WTC11 (cell line): ENCODE data around the gene PRKCE. TPM values are rescaled to one million over a fixed set of nuclear protein-coding genes. Genes with fewer than 3 reads are reported as not detected.

ENCODE experiments used
- ATAC-seq: fragments of 200-7000 bp; cut with Tn5 transposase; 2 replicates; pipeline ENCODE4 v1.10.0; 2021; ENCODE audit warnings: mild to moderate bottlenecking, moderate library complexity
- CTCF ChIA-PET: fragments of 300-600 bp; sonication (Branson Sonifier 250); formaldehyde crosslinking; loops from one replicate; lab custom pipeline; 2021; ENCODE audit warnings: antibody characterized with exemption; lab: Charles Lee
- POLR2A ChIA-PET: fragments of 350-600 bp; sonication (Branson Sonifier 250); formaldehyde crosslinking; loops from one replicate; lab custom pipeline; 2021; ENCODE audit warnings: antibody characterized with exemption; lab: Charles Lee
- DNase-seq: peaks from one replicate; pipeline ENCODE4 v3.0.0; 2021; ENCODE audit warnings: low spot score
- H3K27ac Mint-ChIP-seq: 2 replicates; pipeline ENCODE4 v1.8.0; 2021; ENCODE audit warnings: mixed read lengths
- H3K27me3 Mint-ChIP-seq: 2 replicates; pipeline ENCODE4 v1.8.0; 2021; ENCODE audit warnings: low read depth, mild to moderate bottlenecking, moderate library complexity, mixed read lengths
- H3K36me3 Mint-ChIP-seq: 2 replicates; pipeline ENCODE4 v1.8.0; 2021; ENCODE audit warnings: mixed read lengths
- H3K4me1 Mint-ChIP-seq: 2 replicates; pipeline ENCODE4 v1.8.0; 2022; ENCODE audit warnings: mixed read lengths
- H3K4me3 Mint-ChIP-seq: 2 replicates; pipeline ENCODE4 v1.8.0; 2021; ENCODE audit warnings: mild to moderate bottlenecking, moderate library complexity, mixed read lengths
- H3K9me3 Mint-ChIP-seq: 2 replicates; pipeline ENCODE4 v1.8.0; 2021; ENCODE audit warnings: mixed read lengths
- ARID4B ChIP-seq: sonication (generic); formaldehyde crosslinking; IDR thresholded peaks from 2 replicates; pipeline ENCODE4 v1.8.0; 2023; ENCODE audit warnings: missing genetic modification reagents, mild to moderate bottlenecking, borderline replicate concordance
- CREB1 ChIP-seq: sonication (generic); formaldehyde crosslinking; IDR thresholded peaks from 2 replicates; pipeline ENCODE4 v1.8.0; 2023; ENCODE audit warnings: mild to moderate bottlenecking, missing genetic modification reagents
- E2F4 ChIP-seq: sonication (generic); formaldehyde crosslinking; IDR thresholded peaks from 2 replicates; pipeline ENCODE4 v1.8.1; 2022; ENCODE audit warnings: low read depth, mild to moderate bottlenecking, moderate library complexity, missing genetic modification reagents, borderline replicate concordance
- EMX1 ChIP-seq: fragments of 250-450 bp; sonication (Bioruptor Pico); IDR thresholded peaks from 2 replicates; pipeline ENCODE4 v1.8.0; 2021; ENCODE audit warnings: mild to moderate bottlenecking
- FOXP1 ChIP-seq: sonication (generic); formaldehyde crosslinking; IDR thresholded peaks from 2 replicates; pipeline ENCODE4 v1.8.0; 2022; ENCODE audit warnings: missing genetic modification reagents, mild to moderate bottlenecking, moderate library complexity, borderline replicate concordance
- KAT7 ChIP-seq: sonication (generic); formaldehyde crosslinking; IDR thresholded peaks from 2 replicates; pipeline ENCODE4 v1.8.1; 2023; ENCODE audit warnings: missing genetic modification reagents, mild to moderate bottlenecking, borderline replicate concordance
- MLX ChIP-seq: sonication (generic); formaldehyde crosslinking; IDR thresholded peaks from 2 replicates; pipeline ENCODE4 v1.8.1; 2023; ENCODE audit warnings: mild to moderate bottlenecking, missing genetic modification reagents, moderate library complexity
- TEAD1 ChIP-seq: sonication (generic); formaldehyde crosslinking; IDR thresholded peaks from 2 replicates; pipeline ENCODE4 v1.8.0; 2022; ENCODE audit warnings: mild to moderate bottlenecking, missing genetic modification reagents
- USF2 ChIP-seq: sonication (generic); formaldehyde crosslinking; IDR thresholded peaks from 2 replicates; pipeline ENCODE4 v1.8.1; 2023; ENCODE audit warnings: mild to moderate bottlenecking, missing genetic modification reagents, moderate library complexity
- ZNF317 ChIP-seq: sonication (generic); formaldehyde crosslinking; IDR thresholded peaks from 2 replicates; pipeline ENCODE4 v1.8.1; 2023; ENCODE audit warnings: low read depth, mild to moderate bottlenecking, moderate library complexity, missing genetic modification reagents, borderline replicate concordance
- ZNF512 ChIP-seq: sonication (generic); formaldehyde crosslinking; IDR thresholded peaks from 2 replicates; pipeline ENCODE4 v1.8.1; 2022; ENCODE audit warnings: missing genetic modification reagents, borderline replicate concordance
- ZNF671 ChIP-seq: fragments of 250-450 bp; sonication (Bioruptor Pico); IDR thresholded peaks from 2 replicates; pipeline ENCODE4 v1.8.0; 2021; ENCODE audit warnings: mild to moderate bottlenecking
- total RNA-seq: library from RNA; stranded (reverse); gene quantifications from 3 replicates; pipeline ENCODE4 v1.2.3, GENCODE V29; 2021

PRKCE gene
- total RNA-seq, 1 experiment from 2014 or later, result 5.8 TPM

GRCh38 chr2:45698554-45698953 lies 47.1 kb downstream of the PRKCE start (continued):
- no peak for TF ChIP-seq E2F4
- TF ChIP-seq ZNF671 (CRISPR knock-in tag), result no peak
- no peak for TF ChIP-seq FOXP1
- TF ChIP-seq ZNF512 (CRISPR knock-in tag), result no peak
- no peak for TF ChIP-seq MLX (CRISPR knock-in tag)
- TF ChIP-seq ZNF317, result no peak
- no peak for TF ChIP-seq CREB1
- no peak for TF ChIP-seq EMX1 (CRISPR knock-in tag)
- TF ChIP-seq TEAD1 (CRISPR knock-in tag), result no peak

- no peak for TF ChIP-seq KAT7 (CRISPR knock-in tag)
- TF ChIP-seq ZNF317, result 0 out of 2 replicates have a peak, but pooled peaks have one; percentile 58
- TF ChIP-seq, all 79 proteins: peak for 1
- no peaks in the 10 kb centered on the region for H3K9me3 Mint-ChIP-seq
- DNase-seq (no peak), ATAC-seq (no peak)
- no peak overlapping the region for H3K27ac Mint-ChIP-seq
- no peaks in the 10 kb centered on the region for H3K36me3 Mint-ChIP-seq
- ChIA-PET POLR2A (no interaction called here), CTCF (no interaction called here)
- no peak overlapping the region for H3K4me3 Mint-ChIP-seq
- H3K4me1 Mint-ChIP-seq, result peaks cover 8% of the 10 kb centered on the region
- no peaks in the 10 kb centered on the region for H3K27me3 Mint-ChIP-seq
These were observed 47.7 kb downstream of the PRKCE start for GRCh38 chr2:45699032-45699658.

- DNase-seq, result peak; percentile 21
- ChIA-PET CTCF (interaction anchor here (0.6 to 1.1 kb wide), 4 partner anchors 48 to 78 kb away, joined by 3 to 6 read pairs (median 4); no protein-coding TSS in a partner anchor), POLR2A (no interaction called here)
- ATAC-seq, result peak; percentile 63
- no peaks in the 10 kb centered on the region for H3K27me3 Mint-ChIP-seq
- H3K27ac Mint-ChIP-seq, result no peak overlapping the region
- TF ChIP-seq USF2, result no peak
- H3K4me1 Mint-ChIP-seq, result peaks cover 8% of the 10 kb centered on the region
- H3K4me3 Mint-ChIP-seq, result no peak overlapping the region
- no peaks in the 10 kb centered on the region for H3K9me3 Mint-ChIP-seq
- H3K36me3 Mint-ChIP-seq, result no peaks in the 10 kb centered on the region
These were observed 49.0 kb downstream of the PRKCE start for GRCh38 chr2:45700407-45701013.

- ATAC-seq (no peak), DNase-seq (no peak)
- ChIA-PET POLR2A (no interaction called here), CTCF (interaction anchor here (0.5 kb wide), 1 partner anchor 385 kb away, joined by 3 read pairs; no protein-coding TSS in a partner anchor)
- H3K27ac Mint-ChIP-seq, result no peak overlapping the region
- no peaks in the 10 kb centered on the region for H3K27me3 Mint-ChIP-seq
- no peaks in the 10 kb centered on the region for H3K4me1 Mint-ChIP-seq
- peaks cover 12% of the 10 kb centered on the region for H3K9me3 Mint-ChIP-seq
- no peak for TF ChIP-seq ARID4B (CRISPR knock-in tag)
- peaks cover 9% of the 10 kb centered on the region for H3K36me3 Mint-ChIP-seq
- H3K4me3 Mint-ChIP-seq, result no peak overlapping the region
These were observed 53.8 kb downstream of the PRKCE start for GRCh38 chr2:45705233-45705632.
